HepG2 (cell line): ENCODE measurements around the gene VASN. TPM values are rescaled to one million over a fixed set of nuclear protein-coding genes. Genes with fewer than 3 reads are reported as not detected.

Experiments used
- MTA1 ChIP-seq: sonication (generic); formaldehyde crosslinking; IDR thresholded peaks from 2 replicates; pipeline ENCODE4 v1.4.0; 2020; ENCODE audit warnings: missing genetic modification reagents, mild to moderate bottlenecking, borderline replicate concordance
- NFIB ChIP-seq: sonication (generic); formaldehyde crosslinking; IDR thresholded peaks from 2 replicates; pipeline ENCODE4 v1.9.0; 2021; ENCODE audit warnings: missing genetic modification reagents, mild to moderate bottlenecking, borderline replicate concordance
- PHF5A ChIP-seq: IDR thresholded peaks from one replicate; pipeline ENCODE4 v1.6.1; 2018; ENCODE audit warnings: low read depth, missing genetic modification reagents; ENCODE audit not compliant: unreplicated experiment
- RARA ChIP-seq: IDR thresholded peaks from 2 replicates; pipeline ENCODE4 v1.6.1; 2016; ENCODE audit warnings: missing genetic modification reagents, missing compliant biosample characterization
- SMARCE1 ChIP-seq: fragments of 450-650 bp; IDR thresholded peaks from 2 replicates; pipeline ENCODE4 v1.6.1; 2017; ENCODE audit warnings: borderline replicate concordance
- SP5 ChIP-seq: IDR thresholded peaks from 2 replicates; pipeline ENCODE4 v1.6.1; 2016; ENCODE audit warnings: low read depth, borderline replicate concordance
- YEATS2 ChIP-seq: sonication (generic); formaldehyde crosslinking; IDR thresholded peaks from 2 replicates; pipeline ENCODE4 v1.4.0; 2020; ENCODE audit warnings: missing genetic modification reagents, borderline replicate concordance
- ZNF121 ChIP-seq: sonication (generic); formaldehyde crosslinking; IDR thresholded peaks from 2 replicates; pipeline ENCODE4 v1.5.0; 2020; ENCODE audit warnings: mild to moderate bottlenecking, missing genetic modification reagents
- ZNF484 ChIP-seq: sonication (generic); formaldehyde crosslinking; IDR thresholded peaks from 2 replicates; pipeline ENCODE4 v1.5.1; 2020; ENCODE audit warnings: mild to moderate bottlenecking, low read depth, missing genetic modification reagents, borderline replicate concordance
- ZNF766 ChIP-seq: sonication (generic); formaldehyde crosslinking; IDR thresholded peaks from 2 replicates; pipeline ENCODE4 v1.5.0; 2020; ENCODE audit warnings: missing genetic modification reagents, borderline replicate concordance
- ZSCAN29 ChIP-seq: sonication (generic); formaldehyde crosslinking; conservative IDR thresholded peaks from 2 replicates; pipeline ENCODE4 v1.4.0; 2020; ENCODE audit warnings: mild to moderate bottlenecking, missing genetic modification reagents
- ZSCAN9 ChIP-seq: IDR thresholded peaks from 2 replicates; pipeline ENCODE4 v1.6.1; 2016; ENCODE audit warnings: borderline replicate concordance
- polyA plus RNA-seq, 8 experiments: library from polyadenylated mRNA; depleted of rRNA in 3 of 8; stranded (reverse) in 7 of 8; unstranded in 1 of 8; fragments of >200 nt; fragmentation: Illumina TruSeq in 4 of 8; extraction: Trizol in 4 of 8; gene quantifications; 2 replicates each; pipeline versions ENCODE4 v1.2.1 to v1.2.3, GENCODE V29; 2011 to 2016; ENCODE audit warnings: low read depth in 4 of 8, missing spikeins in 1 of 8, mixed read lengths in 1 of 8; ENCODE audit not compliant: insufficient read depth in 1 of 8
- total RNA-seq, 5 experiments: library from RNA; depleted of rRNA; stranded (reverse); fragments of >200 nt; fragmentation: Illumina TruSeq; extraction: Trizol; gene quantifications; 2 replicates each; pipeline ENCODE4 v1.2.3, GENCODE V29; 2016; ENCODE audit warnings: low read depth in 1 of 5
- TF ChIP-seq, protein P1 (sequence below), 2 experiments: sonication (generic) in 1 of 2; formaldehyde crosslinking in 1 of 2; IDR thresholded peaks; 2 replicates each; pipeline versions ENCODE4 v1.5.1 to v1.6.1; 2011 to 2020; ENCODE audit warnings: borderline replicate concordance in 1 of 2, low read depth in 1 of 2, low read length in 1 of 2, mild to moderate bottlenecking in 1 of 2, missing genetic modification reagents in 1 of 2, moderate library complexity in 1 of 2
- TF ChIP-seq, protein P2 (sequence below): IDR thresholded peaks from 2 replicates; pipeline ENCODE4 v1.6.1; 2016; ENCODE audit warnings: low read depth
- TF ChIP-seq, protein P3 (sequence below): sonication (generic); formaldehyde crosslinking; IDR thresholded peaks from 2 replicates; pipeline ENCODE4 v1.8.0; 2022; ENCODE audit warnings: mild to moderate bottlenecking, missing genetic modification reagents, moderate library complexity
- TF ChIP-seq, protein P4 (sequence below): sonication (generic); formaldehyde crosslinking; IDR thresholded peaks from 2 replicates; pipeline ENCODE4 v1.5.1; 2020; ENCODE audit warnings: missing genetic modification reagents, mild to moderate bottlenecking, borderline replicate concordance
- TF ChIP-seq, protein P5 (sequence below): sonication (generic); formaldehyde crosslinking; IDR thresholded peaks from 2 replicates; pipeline ENCODE4 v1.4.0; 2020; ENCODE audit warnings: mild to moderate bottlenecking, missing genetic modification reagents

Gene VASN
- total and polyA plus RNA-seq, 2 of the 13 experiments (the other 11 are each of a cell fraction or from before 2014, with no cell fraction given): 8.4 to 18.2 TPM

DNA sequence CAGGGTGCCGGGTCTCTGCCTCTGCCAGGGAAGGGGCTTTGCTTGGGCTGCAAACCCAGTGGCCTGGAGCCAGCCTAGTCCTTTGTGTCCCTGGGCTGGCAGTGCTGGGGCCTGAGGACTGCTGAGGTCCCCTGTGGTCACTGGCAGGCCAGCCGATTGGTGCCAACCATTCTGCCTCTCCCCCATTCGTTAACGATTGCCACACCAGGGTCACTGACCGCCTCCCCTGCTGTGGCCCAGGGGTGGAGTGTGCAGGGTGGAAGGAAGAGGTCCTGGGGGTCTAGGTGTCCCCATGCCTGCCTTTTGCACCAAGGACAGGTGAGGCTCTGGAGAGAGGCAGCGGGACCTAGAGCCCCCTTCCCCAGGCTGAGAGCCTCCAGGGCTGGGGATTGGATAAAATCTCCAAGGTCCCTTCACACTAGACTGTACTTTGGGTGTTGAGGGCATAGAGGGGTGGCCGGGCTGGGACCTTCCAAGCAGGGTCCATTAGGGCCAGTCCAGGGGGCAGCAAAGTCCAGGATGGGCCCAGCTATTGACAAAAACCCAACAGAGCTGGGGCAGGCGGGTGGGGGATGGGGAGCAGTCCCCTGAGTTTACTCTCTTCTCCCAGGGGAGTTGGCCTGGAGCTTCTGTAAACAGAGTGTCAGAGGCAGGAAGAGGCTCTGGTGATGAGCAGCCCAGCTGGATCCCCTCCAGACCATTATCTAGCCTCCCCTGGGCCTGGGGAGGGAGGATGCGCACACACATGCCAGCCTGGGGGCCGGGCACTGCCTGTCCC lies 1.1 kb downstream of the VASN start (continued):
- TF ChIP-seq, protein P1, sequence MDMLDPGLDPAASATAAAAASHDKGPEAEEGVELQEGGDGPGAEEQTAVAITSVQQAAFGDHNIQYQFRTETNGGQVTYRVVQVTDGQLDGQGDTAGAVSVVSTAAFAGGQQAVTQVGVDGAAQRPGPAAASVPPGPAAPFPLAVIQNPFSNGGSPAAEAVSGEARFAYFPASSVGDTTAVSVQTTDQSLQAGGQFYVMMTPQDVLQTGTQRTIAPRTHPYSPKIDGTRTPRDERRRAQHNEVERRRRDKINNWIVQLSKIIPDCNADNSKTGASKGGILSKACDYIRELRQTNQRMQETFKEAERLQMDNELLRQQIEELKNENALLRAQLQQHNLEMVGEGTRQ (IDR thresholded peaks at IDR 0.05; ENCODE audit: low read depth, low read length): no peak
- TF ChIP-seq, protein P1 (CRISPR knock-in tag; IDR thresholded peaks at IDR 0.05; ENCODE audit: borderline replicate concordance): no peak
- TF ChIP-seq, protein P2, sequence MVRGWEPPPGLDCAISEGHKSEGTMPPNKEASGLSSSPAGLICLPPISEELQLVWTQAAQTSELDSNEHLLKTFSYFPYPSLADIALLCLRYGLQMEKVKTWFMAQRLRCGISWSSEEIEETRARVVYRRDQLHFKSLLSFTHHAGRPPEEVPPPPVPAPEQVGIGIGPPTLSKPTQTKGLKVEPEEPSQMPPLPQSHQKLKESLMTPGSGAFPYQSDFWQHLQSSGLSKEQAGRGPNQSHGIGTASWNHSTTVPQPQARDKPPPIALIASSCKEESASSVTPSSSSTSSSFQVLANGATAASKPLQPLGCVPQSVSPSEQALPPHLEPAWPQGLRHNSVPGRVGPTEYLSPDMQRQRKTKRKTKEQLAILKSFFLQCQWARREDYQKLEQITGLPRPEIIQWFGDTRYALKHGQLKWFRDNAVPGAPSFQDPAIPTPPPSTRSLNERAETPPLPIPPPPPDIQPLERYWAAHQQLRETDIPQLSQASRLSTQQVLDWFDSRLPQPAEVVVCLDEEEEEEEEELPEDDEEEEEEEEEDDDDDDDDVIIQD (CRISPR knock-in tag): 0 out of 2 replicates have a peak, but pooled peaks have one; percentile 3
- TF ChIP-seq ZNF766 (no peak; the same call in 1 of the 2 replicates), ZNF484 (CRISPR knock-in tag) (no peak), NFIB (no peak), PHF5A (CRISPR knock-in tag) (no peak), ZSCAN29 (CRISPR knock-in tag) (peak; percentile 71), SMARCE1 (no peak), SP5 (peak; percentile 30; the same call in 1 of the 2 replicates), ZNF121 (CRISPR knock-in tag) (peak; percentile 81), ZSCAN9 (CRISPR knock-in tag) (no peak), RARA (CRISPR knock-in tag) (no peak; the same call in 1 of the 2 replicates), YEATS2 (CRISPR knock-in tag) (no peak), MTA1 (CRISPR knock-in tag) (peak; percentile 87)
- TF ChIP-seq, protein P3, sequence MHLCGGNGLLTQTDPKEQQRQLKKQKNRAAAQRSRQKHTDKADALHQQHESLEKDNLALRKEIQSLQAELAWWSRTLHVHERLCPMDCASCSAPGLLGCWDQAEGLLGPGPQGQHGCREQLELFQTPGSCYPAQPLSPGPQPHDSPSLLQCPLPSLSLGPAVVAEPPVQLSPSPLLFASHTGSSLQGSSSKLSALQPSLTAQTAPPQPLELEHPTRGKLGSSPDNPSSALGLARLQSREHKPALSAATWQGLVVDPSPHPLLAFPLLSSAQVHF (CRISPR knock-in tag): no peak
- TF ChIP-seq, protein P4, sequence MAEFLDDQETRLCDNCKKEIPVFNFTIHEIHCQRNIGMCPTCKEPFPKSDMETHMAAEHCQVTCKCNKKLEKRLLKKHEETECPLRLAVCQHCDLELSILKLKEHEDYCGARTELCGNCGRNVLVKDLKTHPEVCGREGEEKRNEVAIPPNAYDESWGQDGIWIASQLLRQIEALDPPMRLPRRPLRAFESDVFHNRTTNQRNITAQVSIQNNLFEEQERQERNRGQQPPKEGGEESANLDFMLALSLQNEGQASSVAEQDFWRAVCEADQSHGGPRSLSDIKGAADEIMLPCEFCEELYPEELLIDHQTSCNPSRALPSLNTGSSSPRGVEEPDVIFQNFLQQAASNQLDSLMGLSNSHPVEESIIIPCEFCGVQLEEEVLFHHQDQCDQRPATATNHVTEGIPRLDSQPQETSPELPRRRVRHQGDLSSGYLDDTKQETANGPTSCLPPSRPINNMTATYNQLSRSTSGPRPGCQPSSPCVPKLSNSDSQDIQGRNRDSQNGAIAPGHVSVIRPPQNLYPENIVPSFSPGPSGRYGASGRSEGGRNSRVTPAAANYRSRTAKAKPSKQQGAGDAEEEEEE (CRISPR knock-in tag): no peak
- TF ChIP-seq, protein P5, sequence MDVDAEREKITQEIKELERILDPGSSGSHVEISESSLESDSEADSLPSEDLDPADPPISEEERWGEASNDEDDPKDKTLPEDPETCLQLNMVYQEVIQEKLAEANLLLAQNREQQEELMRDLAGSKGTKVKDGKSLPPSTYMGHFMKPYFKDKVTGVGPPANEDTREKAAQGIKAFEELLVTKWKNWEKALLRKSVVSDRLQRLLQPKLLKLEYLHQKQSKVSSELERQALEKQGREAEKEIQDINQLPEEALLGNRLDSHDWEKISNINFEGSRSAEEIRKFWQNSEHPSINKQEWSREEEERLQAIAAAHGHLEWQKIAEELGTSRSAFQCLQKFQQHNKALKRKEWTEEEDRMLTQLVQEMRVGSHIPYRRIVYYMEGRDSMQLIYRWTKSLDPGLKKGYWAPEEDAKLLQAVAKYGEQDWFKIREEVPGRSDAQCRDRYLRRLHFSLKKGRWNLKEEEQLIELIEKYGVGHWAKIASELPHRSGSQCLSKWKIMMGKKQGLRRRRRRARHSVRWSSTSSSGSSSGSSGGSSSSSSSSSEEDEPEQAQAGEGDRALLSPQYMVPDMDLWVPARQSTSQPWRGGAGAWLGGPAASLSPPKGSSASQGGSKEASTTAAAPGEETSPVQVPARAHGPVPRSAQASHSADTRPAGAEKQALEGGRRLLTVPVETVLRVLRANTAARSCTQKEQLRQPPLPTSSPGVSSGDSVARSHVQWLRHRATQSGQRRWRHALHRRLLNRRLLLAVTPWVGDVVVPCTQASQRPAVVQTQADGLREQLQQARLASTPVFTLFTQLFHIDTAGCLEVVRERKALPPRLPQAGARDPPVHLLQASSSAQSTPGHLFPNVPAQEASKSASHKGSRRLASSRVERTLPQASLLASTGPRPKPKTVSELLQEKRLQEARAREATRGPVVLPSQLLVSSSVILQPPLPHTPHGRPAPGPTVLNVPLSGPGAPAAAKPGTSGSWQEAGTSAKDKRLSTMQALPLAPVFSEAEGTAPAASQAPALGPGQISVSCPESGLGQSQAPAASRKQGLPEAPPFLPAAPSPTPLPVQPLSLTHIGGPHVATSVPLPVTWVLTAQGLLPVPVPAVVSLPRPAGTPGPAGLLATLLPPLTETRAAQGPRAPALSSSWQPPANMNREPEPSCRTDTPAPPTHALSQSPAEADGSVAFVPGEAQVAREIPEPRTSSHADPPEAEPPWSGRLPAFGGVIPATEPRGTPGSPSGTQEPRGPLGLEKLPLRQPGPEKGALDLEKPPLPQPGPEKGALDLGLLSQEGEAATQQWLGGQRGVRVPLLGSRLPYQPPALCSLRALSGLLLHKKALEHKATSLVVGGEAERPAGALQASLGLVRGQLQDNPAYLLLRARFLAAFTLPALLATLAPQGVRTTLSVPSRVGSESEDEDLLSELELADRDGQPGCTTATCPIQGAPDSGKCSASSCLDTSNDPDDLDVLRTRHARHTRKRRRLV: 0 out of 2 replicates have a peak, but pooled peaks have one; percentile 1
